Psoas muscle (tissue), 8 donors: ENCODE data around the gene FAM83C. TPM values are rescaled to one million over a fixed set of nuclear protein-coding genes. Genes with fewer than 3 reads are reported as not detected.
A peak's percentile ranks its signal among the peaks of the same experiment; 100 is the strongest.

ENCODE experiments used
- ATAC-seq, 4 donors: fragments of 200-7000 bp; cut with Tn5 transposase; one replicate each; pipeline ENCODE4 v1.9.1; 2020; ENCODE audit warnings: moderate library complexity in 3 of 4, mild to moderate bottlenecking in 2 of 4
- DNase-seq, 2 donors: peaks; one replicate each; pipeline ENCODE4 v3.0.0-alpha.2; 2020
- H3K27ac ChIP-seq: fragments of 200-600 bp; one replicate; pipeline ENCODE4 v1.8.0; 2022
- H3K27me3 ChIP-seq, 3 donors: fragments of 200-600 bp in 1 of 3; one replicate each; pipeline versions ENCODE4 v1.6.1 to v1.8.0; 2013 to 2022; ENCODE audit warnings: low read length in 2 of 3, mild to moderate bottlenecking in 2 of 3, moderate library complexity in 1 of 3; ENCODE audit not compliant: insufficient read depth in 3 of 3
- H3K36me3 ChIP-seq, 2 donors: fragments of 200-600 bp in 1 of 2; one replicate each; pipeline versions ENCODE4 v1.6.1 to v1.8.0; 2013 to 2022; ENCODE audit warnings: low read depth in 1 of 2, mild to moderate bottlenecking in 1 of 2, moderate library complexity in 1 of 2; ENCODE audit not compliant: insufficient read depth in 1 of 2
- H3K4me1 ChIP-seq: fragments of 200-600 bp; one replicate; pipeline ENCODE4 v1.8.0; 2022
- H3K4me3 ChIP-seq: fragments of 200-600 bp; one replicate; pipeline ENCODE4 v1.8.0; 2022; ENCODE audit warnings: mild to moderate bottlenecking
- H3K9me3 ChIP-seq: fragments of 200-600 bp; one replicate; pipeline ENCODE4 v1.8.0; 2022
- WGBS, 3 donors: extraction: QIAGEN DNeasy Blood & Tissue Kit; methylation state at CpG; one replicate each; pipeline versions ENCODE4 v1.1.6 to v1.1.7; 2013; 5-methylcytosine and 5-hydroxymethylcytosine counted together
- intact Hi-C, 2 donors: fragments of 100-400 bp; cut with DNase I; formaldehyde crosslinking; loops; one replicate each; pipeline versions ENCODE4 v1.11.0 to v1.14.2; 2022
- polyA plus RNA-seq, 3 donors: library from polyadenylated mRNA; stranded (reverse); fragments of 200-250 nt; gene quantifications; one replicate each; pipeline ENCODE4 v1.2.3, GENCODE V29; 2013
- total RNA-seq, 4 donors: library from RNA; stranded (reverse); fragmentation: NEBNext Ultra II Directional in 2 of 4; extraction: Animal tissue kit (Norgen Biotek cat#: 25700) in 2 of 4; gene quantifications; one replicate each; pipeline versions ENCODE4 v1.2.1 to v1.2.4, GENCODE V29; 2021 to 2023
- TF ChIP-seq, protein P1 (sequence below): fragments of 200-600 bp; IDR thresholded peaks from one replicate; pipeline ENCODE4 v1.8.0; 2022; ENCODE audit warnings: antibody characterized with exemption
- donor health status: healthy with polysubstance abuse.
- donor health status: DM: no; HTN: no; CAD: no; lungs with moderate emphysema.
- donor health status: Bipolar disorder and iron deficiency.
- donor health status: healthy.
- donor health status: DM: yes; HTN: yes; CAD: no.
- donor health status: DM: no; HTN: no; CAD: no.
- donor health status: DM: no; HTN: no; CAD: no.
- donor health status: DM: yes; HTN: yes; CAD: no.

Gene FAM83C
- total and polyA plus RNA-seq, 7 donors, result 0.04 to 0.07 (median 0.04) TPM; not detected in 4

DNA sequence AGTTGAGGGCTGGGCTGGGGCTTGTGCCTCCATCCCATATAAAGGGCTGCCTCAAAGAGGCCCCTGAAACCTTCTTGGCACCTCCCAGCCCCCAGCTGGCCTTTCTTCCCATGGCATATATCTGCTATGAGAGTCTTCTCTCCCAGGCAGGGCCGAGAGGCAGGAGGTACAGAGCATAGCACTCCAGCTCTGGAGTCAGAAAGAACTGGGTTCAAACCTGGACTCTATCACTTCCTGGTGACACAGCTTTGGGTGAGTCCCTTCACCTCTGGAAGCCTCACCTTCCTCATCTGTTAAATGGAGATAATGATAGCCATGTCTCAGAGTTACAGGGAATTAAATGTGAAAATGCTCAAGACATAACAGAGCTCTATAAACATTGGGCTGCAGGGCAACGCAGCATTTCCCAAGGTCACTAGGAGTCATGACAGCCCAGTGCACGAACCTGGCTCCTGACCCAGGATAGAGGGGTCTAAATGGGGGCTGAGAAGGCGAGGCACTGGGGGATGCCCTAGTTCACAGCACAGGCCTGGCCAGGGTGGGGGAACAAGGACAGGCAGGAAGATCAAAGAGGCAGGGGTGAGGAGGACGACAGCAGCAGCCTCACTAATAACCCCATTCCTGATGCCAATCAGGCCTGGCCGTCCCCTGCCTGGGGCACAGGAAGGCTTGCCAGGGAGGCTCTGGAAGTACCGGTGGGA, 1.9 kb downstream of the FAM83C start:
- Histone ChIP-seq H3K36me3 (no peaks in the 10 kb centered on the region), H3K4me3 (no peak overlapping the region), H3K4me1 (peaks cover under 1% of the 10 kb centered on the region), H3K27me3 (peaks cover 0 to 21% (median 4%) of the 10 kb centered on the region in 3 donors), H3K9me3 (no peaks in the 10 kb centered on the region), H3K27ac (no peak overlapping the region)
- ATAC-seq, result no peak
- intact Hi-C loops, result no loop called here
- DNase-seq, result no peak
- WGBS, 3 donors, result 54 to 67% (median 58%) methylated on average over 7 of the region's 7 CpGs
- TF ChIP-seq, protein P1, sequence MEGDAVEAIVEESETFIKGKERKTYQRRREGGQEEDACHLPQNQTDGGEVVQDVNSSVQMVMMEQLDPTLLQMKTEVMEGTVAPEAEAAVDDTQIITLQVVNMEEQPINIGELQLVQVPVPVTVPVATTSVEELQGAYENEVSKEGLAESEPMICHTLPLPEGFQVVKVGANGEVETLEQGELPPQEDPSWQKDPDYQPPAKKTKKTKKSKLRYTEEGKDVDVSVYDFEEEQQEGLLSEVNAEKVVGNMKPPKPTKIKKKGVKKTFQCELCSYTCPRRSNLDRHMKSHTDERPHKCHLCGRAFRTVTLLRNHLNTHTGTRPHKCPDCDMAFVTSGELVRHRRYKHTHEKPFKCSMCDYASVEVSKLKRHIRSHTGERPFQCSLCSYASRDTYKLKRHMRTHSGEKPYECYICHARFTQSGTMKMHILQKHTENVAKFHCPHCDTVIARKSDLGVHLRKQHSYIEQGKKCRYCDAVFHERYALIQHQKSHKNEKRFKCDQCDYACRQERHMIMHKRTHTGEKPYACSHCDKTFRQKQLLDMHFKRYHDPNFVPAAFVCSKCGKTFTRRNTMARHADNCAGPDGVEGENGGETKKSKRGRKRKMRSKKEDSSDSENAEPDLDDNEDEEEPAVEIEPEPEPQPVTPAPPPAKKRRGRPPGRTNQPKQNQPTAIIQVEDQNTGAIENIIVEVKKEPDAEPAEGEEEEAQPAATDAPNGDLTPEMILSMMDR, result no peak

DNA sequence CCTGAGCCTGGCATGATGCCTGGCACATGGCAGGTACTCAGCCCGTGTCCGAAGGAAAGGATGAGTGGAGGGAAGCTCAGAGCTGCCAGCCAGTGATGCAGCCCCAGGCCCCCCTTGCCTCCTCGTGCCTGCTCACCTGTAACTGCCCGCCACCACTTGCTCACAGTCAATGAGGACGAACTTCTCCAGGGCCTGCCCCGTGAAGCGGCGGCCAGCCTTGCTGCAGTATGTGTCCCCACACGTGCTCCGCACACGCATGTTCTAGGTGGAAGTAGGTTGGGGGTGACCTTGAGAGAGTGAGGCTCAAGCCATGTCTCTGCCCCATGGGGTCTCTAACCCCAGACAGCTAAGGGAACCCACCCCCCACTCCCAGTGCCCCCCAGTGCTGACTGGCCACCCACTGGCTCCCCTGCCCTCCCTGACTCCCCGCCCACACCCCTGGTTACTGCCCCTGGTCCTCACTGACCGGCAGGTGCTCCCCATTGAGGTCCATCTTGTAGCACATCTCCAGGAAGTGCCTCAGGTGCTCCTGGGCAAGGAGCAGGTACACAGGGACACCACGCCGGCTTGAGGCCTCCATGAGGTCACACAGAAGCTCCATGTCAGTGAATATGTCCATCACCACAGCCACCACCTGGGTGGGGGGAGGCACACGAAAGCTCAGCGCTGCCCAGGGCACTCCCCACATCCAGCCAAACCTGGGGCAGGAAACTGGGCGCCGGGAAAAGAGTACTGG, 3.7 kb downstream of the FAM83C start:
- 78 to 82% (median 80%) methylated on average over 19 of the region's 19 CpGs for WGBS, 3 donors
- intact Hi-C loops, result loop anchor here in 1 of 2 donors (5.0 kb wide), 1 partner anchor 164 kb away; no protein-coding TSS in a partner anchor
- Histone ChIP-seq H3K36me3 (no peaks in the 10 kb centered on the region), H3K9me3 (no peaks in the 10 kb centered on the region), H3K4me1 (peaks cover 5% of the 10 kb centered on the region), H3K4me3 (no peak overlapping the region), H3K27me3 (peaks cover 0 to 13% (median 2%) of the 10 kb centered on the region in 3 donors), H3K27ac (no peak overlapping the region)
- TF ChIP-seq, protein P1, result no peak
- DNase-seq (peak in 1 of 2 donors; percentile 40), ATAC-seq (no peak)

DNA sequence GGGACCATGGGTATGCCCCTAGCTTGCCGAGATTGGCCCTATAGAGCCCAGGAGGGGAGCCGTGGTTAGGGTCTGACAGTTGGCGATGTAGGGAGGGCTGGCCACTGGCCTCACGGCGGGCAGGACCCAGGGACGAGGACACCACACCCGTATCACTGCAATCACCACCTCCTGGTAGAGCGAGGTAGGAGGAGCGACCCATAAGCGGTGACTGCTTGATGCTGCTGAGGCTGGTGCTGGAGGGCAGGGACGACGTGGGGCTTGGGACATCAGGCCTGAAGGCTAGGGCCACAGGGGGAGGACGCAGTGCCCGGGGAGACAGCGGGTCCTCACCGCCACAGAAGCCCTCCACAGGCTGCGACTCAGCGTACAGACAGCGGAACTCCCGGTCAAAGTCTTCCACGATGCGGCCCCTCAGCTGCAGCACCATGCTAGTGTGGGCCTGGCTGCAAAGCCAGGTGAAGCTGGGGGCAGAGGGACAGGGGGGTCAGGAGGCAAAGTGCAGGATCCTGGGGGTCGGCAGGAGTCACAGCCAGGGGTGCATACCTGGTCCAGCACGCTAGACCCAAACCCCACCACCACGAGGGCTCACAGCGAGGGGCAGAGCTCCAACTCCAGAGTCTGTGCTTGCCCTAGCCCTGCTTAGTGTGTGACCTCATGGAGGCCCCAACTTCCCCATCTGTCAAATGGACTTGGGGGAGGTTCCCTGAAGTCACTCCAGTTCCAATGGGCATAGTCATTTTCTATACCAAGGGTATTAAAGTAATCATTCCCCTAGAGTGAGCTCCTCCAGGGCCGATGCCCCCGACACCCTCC, 4.5 kb downstream of the FAM83C start:
- Histone ChIP-seq H3K4me1 (peaks cover 11% of the 10 kb centered on the region), H3K9me3 (no peaks in the 10 kb centered on the region), H3K27me3 (peaks cover 0 to 11% (median 0%) of the 10 kb centered on the region in 3 donors), H3K36me3 (peaks cover 0 to 3% of the 10 kb centered on the region in 2 donors), H3K4me3 (no peak overlapping the region), H3K27ac (no peak overlapping the region)
- DNase-seq (no peak), ATAC-seq (no peak)
- TF ChIP-seq, protein P1, result no peak
- WGBS, 3 donors, result 81 to 82% (median 82%) methylated on average over 26 to 28 of the region's 28 CpGs
- intact Hi-C loops, result loop anchor here in 1 of 2 donors (5.0 kb wide), 1 partner anchor 165 kb away; no protein-coding TSS in a partner anchor

DNA sequence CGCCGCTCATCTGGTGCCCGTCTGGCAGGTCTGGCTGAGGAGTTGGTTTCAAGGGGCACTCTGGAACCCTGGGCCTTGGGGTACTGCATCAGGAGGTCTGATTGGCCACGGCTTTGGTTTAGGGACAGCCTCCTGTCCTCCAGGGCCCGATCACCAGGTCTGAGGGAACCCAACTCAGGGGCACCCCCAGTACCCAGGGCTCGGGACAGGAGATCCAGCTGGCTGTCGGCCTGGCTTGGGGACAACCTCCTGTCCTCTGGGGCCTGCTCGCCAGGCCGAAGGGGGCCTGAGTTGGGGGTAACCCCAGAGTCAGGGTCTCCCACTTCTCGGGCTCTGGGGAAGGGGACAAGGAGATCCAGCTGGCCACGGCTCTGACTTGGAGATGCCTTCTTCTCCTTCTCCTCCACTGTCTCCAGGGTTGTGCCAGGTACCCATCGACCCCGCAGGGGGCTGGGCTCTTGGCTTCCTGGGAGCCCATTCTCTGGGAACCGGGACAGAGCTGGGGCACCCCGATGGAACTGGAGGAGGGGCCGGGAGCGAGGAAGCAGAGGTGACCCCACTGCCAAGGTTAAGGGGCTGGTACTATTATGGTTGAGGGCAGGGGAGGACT, 5.2 kb downstream of the FAM83C start:
- Histone ChIP-seq H3K36me3 (peaks cover 0 to 10% of the 10 kb centered on the region in 2 donors), H3K27ac (no peak overlapping the region), H3K27me3 (peaks cover 0 to 4% (median 0%) of the 10 kb centered on the region in 3 donors), H3K9me3 (no peaks in the 10 kb centered on the region), H3K4me3 (no peak overlapping the region), H3K4me1 (peaks cover 11% of the 10 kb centered on the region)
- ATAC-seq, result no peak
- WGBS, 3 donors, result 83 to 87% (median 84%) methylated on average over 15 to 17 of the region's 17 CpGs
- DNase-seq, result no peak
- TF ChIP-seq, protein P1, result no peak
- intact Hi-C loops, result loop anchor here in 1 of 2 donors (5.0 kb wide), 1 partner anchor 165 kb away; no protein-coding TSS in a partner anchor
